ENCODE results near the gene BMPR1B.
A peak's percentile ranks its signal among the peaks of the same experiment; 100 is the strongest.

Gene BMPR1B

GRCh38 chr4:95038791-95039190 is 281.0 kb downstream of the BMPR1B start:
- no peak overlapping the region for H3K27ac ChIP-seq (ENCODE audit: insufficient read depth, low read depth, low read length, poor library complexity, severe bottlenecking)
- no peaks in the 10 kb centered on the region for H3K9me3 ChIP-seq (ENCODE audit: control insufficient read depth, low read length)
- 86 to 98% methylated on average over 1 to 4 of the region's 4 CpGs for WGBS, 2 experiments

GRCh38 chr4:95044324-95044837 is 286.6 kb downstream of the BMPR1B start:
- Histone ChIP-seq H3K36me3 (ENCODE audit: control insufficient read depth, insufficient read depth, low read length) (no peaks in the 10 kb centered on the region), H3K27ac (ENCODE audit: insufficient read depth, low read depth, low read length, poor library complexity, severe bottlenecking) (peak overlapping the region; percentile 91), H3K27me3 (ENCODE audit: control insufficient read depth, insufficient read depth, low read length, poor library complexity, severe bottlenecking) (no peaks in the 10 kb centered on the region), H3K4me1 (ENCODE audit: control insufficient read depth, insufficient read depth, low read length) (peaks cover 20% of the 10 kb centered on the region), H3K9me3 (ENCODE audit: control insufficient read depth, low read length) (no peaks in the 10 kb centered on the region), H3K4me3 (ENCODE audit: insufficient read depth, low read depth, low read length) (peak overlapping the region; percentile 13)
- WGBS, 2 experiments = 12 to 27% methylated on average over 5 of the region's 5 CpGs

More at GRCh38 chr4:95038791-95039190, 281.0 kb downstream of the BMPR1B start:
- Histone ChIP-seq H3K4me1 (ENCODE audit: control insufficient read depth, insufficient read depth, low read length) (no peaks in the 10 kb centered on the region), H3K4me3 (ENCODE audit: insufficient read depth, low read depth, low read length) (no peak overlapping the region), H3K36me3 (ENCODE audit: control insufficient read depth, insufficient read depth, low read length) (no peaks in the 10 kb centered on the region), H3K27me3 (ENCODE audit: control insufficient read depth, insufficient read depth, low read length, poor library complexity, severe bottlenecking) (no peaks in the 10 kb centered on the region)

GRCh38 chr4:95045429-95045828 is 287.7 kb downstream of the BMPR1B start:
- H3K27ac ChIP-seq (ENCODE audit: insufficient read depth, low read depth, low read length, poor library complexity, severe bottlenecking) = no peak overlapping the region
- WGBS, 2 experiments = 84 to 85% methylated on average over 3 of the region's 3 CpGs

GRCh38 chr4:95048296-95048695 is 290.5 kb downstream of the BMPR1B start:
- WGBS, 2 experiments = 82 to 91% methylated on average over 2 of the region's 2 CpGs
- H3K36me3 ChIP-seq (ENCODE audit: control insufficient read depth, insufficient read depth, low read length) = no peaks in the 10 kb centered on the region
- H3K27ac ChIP-seq (ENCODE audit: insufficient read depth, low read depth, low read length, poor library complexity, severe bottlenecking) = no peak overlapping the region
- no peak overlapping the region for H3K4me3 ChIP-seq (ENCODE audit: insufficient read depth, low read depth, low read length)
- peaks cover 28% of the 10 kb centered on the region for H3K4me1 ChIP-seq (ENCODE audit: control insufficient read depth, insufficient read depth, low read length)
- no peaks in the 10 kb centered on the region for H3K9me3 ChIP-seq (ENCODE audit: control insufficient read depth, low read length)
- H3K27me3 ChIP-seq (ENCODE audit: control insufficient read depth, insufficient read depth, low read length, poor library complexity, severe bottlenecking) = no peaks in the 10 kb centered on the region

More at GRCh38 chr4:95045429-95045828, 287.7 kb downstream of the BMPR1B start:
- Histone ChIP-seq H3K27me3 (ENCODE audit: control insufficient read depth, insufficient read depth, low read length, poor library complexity, severe bottlenecking) (no peaks in the 10 kb centered on the region), H3K4me3 (ENCODE audit: insufficient read depth, low read depth, low read length) (no peak overlapping the region), H3K4me1 (ENCODE audit: control insufficient read depth, insufficient read depth, low read length) (peaks cover 25% of the 10 kb centered on the region), H3K36me3 (ENCODE audit: control insufficient read depth, insufficient read depth, low read length) (no peaks in the 10 kb centered on the region), H3K9me3 (ENCODE audit: control insufficient read depth, low read length) (no peaks in the 10 kb centered on the region)

- Histone ChIP-seq H3K27me3 (ENCODE audit: control insufficient read depth, insufficient read depth, low read length, poor library complexity, severe bottlenecking) (no peaks in the 10 kb centered on the region), H3K36me3 (ENCODE audit: control insufficient read depth, insufficient read depth, low read length) (no peaks in the 10 kb centered on the region), H3K9me3 (ENCODE audit: control insufficient read depth, low read length) (no peaks in the 10 kb centered on the region), H3K4me1 (ENCODE audit: control insufficient read depth, insufficient read depth, low read length) (peaks cover 21% of the 10 kb centered on the region), H3K27ac (ENCODE audit: insufficient read depth, low read depth, low read length, poor library complexity, severe bottlenecking) (no peak overlapping the region), H3K4me3 (ENCODE audit: insufficient read depth, low read depth, low read length) (no peak overlapping the region)
- 92 to 95% methylated on average over 2 of the region's 2 CpGs for WGBS, 2 experiments
Measured at GRCh38 chr4:95049551-95050233, 291.9 kb downstream of the BMPR1B start.

DNA sequence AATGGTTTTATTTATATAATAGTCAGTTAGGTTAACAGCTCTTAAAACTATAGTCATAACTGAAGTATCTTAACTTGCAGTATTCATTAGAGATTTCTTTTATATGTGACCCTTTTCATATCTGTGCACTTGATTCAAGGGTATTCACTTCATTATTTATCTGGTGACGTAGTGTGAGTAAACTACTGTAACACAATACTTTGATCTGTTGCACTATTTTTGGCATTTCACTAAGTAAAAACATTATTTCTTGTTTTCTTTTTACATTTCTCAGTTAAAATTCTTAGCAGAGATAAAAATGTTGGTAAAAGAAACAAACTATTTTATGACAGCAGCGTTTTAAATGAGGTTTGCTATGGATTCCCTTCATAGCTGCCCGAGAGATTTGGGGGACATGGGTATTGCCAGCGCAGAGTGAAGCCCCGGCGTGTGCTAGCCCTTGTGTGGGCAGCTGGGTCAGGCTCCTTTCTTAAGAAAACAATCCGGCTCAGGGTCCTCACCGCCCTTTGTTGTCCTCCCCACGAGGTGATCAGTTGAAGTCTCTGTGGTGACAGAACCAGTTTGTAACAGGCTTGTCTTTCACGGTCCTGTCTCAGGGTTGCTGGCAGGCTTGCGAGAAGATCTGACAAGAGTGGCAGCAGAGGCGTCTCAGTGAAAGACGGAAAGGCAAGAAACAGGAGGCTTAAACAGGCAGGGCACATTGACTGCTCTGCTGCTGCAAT is 293.4 kb downstream of the BMPR1B start:
- H3K4me3 ChIP-seq (ENCODE audit: insufficient read depth, low read depth, low read length) = no peak overlapping the region
- 30 to 43% methylated on average over 12 to 13 of the region's 13 CpGs for WGBS, 2 experiments
- H3K4me1 ChIP-seq (ENCODE audit: control insufficient read depth, insufficient read depth, low read length) = peaks cover 9% of the 10 kb centered on the region
- H3K27ac ChIP-seq (ENCODE audit: insufficient read depth, low read depth, low read length, poor library complexity, severe bottlenecking) = peak overlapping the region; percentile 77
- no peaks in the 10 kb centered on the region for H3K36me3 ChIP-seq (ENCODE audit: control insufficient read depth, insufficient read depth, low read length)
- H3K27me3 ChIP-seq (ENCODE audit: control insufficient read depth, insufficient read depth, low read length, poor library complexity, severe bottlenecking) = no peaks in the 10 kb centered on the region
- no peaks in the 10 kb centered on the region for H3K9me3 ChIP-seq (ENCODE audit: control insufficient read depth, low read length)

DNA sequence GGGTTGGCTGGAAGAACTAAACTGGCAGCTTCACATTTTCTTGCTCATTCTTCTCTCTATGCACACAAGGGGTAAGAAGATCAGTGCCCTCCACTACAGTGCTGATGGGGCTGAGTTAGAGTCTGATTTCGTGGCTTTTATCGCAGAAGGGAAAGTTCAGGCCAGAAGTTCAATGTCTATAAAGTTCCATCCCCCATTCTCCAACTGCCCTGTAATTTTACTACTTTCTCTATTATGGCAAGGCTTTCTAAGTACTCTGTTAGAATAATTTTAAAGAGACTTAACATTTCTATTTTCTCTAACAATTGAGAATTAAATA is 293.9 kb downstream of the BMPR1B start:
- H3K9me3 ChIP-seq (ENCODE audit: control insufficient read depth, low read length) = no peaks in the 10 kb centered on the region
- H3K27ac ChIP-seq (ENCODE audit: insufficient read depth, low read depth, low read length, poor library complexity, severe bottlenecking) = peak overlapping the region; percentile 77
- H3K36me3 ChIP-seq (ENCODE audit: control insufficient read depth, insufficient read depth, low read length) = no peaks in the 10 kb centered on the region
- no peak overlapping the region for H3K4me3 ChIP-seq (ENCODE audit: insufficient read depth, low read depth, low read length)
- peaks cover 9% of the 10 kb centered on the region for H3K4me1 ChIP-seq (ENCODE audit: control insufficient read depth, insufficient read depth, low read length)
- no peaks in the 10 kb centered on the region for H3K27me3 ChIP-seq (ENCODE audit: control insufficient read depth, insufficient read depth, low read length, poor library complexity, severe bottlenecking)
- 86 to 90% methylated on average over 1 to 2 of the region's 2 CpGs for WGBS, 2 experiments

- Histone ChIP-seq H3K36me3 (ENCODE audit: control insufficient read depth, insufficient read depth, low read length) (no peaks in the 10 kb centered on the region), H3K27me3 (ENCODE audit: control insufficient read depth, insufficient read depth, low read length, poor library complexity, severe bottlenecking) (no peaks in the 10 kb centered on the region), H3K4me3 (ENCODE audit: insufficient read depth, low read depth, low read length) (no peak overlapping the region), H3K27ac (ENCODE audit: insufficient read depth, low read depth, low read length, poor library complexity, severe bottlenecking) (no peak overlapping the region), H3K4me1 (ENCODE audit: control insufficient read depth, insufficient read depth, low read length) (peaks cover 17% of the 10 kb centered on the region), H3K9me3 (ENCODE audit: control insufficient read depth, low read length) (no peaks in the 10 kb centered on the region)
- WGBS, 2 experiments = 75% methylated on average over 1 of the region's 1 CpG; no CpG with 5 or more reads in 1 of the 2 experiments
Measured at GRCh38 chr4:95058991-95059390, 301.2 kb downstream of the BMPR1B start.

DNA sequence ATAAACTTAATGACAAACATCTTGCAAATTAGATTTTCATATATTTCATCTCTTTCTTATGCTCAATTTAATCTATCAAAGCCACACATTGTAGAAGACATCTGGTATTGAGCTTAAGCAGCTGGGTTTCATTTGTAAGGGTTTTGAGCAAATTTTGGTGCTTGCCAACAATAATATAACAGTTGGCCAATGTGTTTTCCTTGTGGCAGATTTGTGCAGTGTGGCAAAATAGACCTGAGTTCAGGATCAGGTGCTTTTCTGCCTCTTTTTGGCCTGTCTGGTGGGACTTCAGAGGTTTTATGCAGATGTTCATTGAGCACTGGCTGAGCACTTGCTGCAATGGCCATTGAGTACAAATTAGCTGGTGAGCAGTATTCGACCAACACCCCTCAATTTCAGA is 301.9 kb downstream of the BMPR1B start:
- no peak overlapping the region for H3K27ac ChIP-seq (ENCODE audit: insufficient read depth, low read depth, low read length, poor library complexity, severe bottlenecking)
- peaks cover 17% of the 10 kb centered on the region for H3K4me1 ChIP-seq (ENCODE audit: control insufficient read depth, insufficient read depth, low read length)
- no peaks in the 10 kb centered on the region for H3K27me3 ChIP-seq (ENCODE audit: control insufficient read depth, insufficient read depth, low read length, poor library complexity, severe bottlenecking)
- H3K9me3 ChIP-seq (ENCODE audit: control insufficient read depth, low read length) = no peaks in the 10 kb centered on the region
- no peaks in the 10 kb centered on the region for H3K36me3 ChIP-seq (ENCODE audit: control insufficient read depth, insufficient read depth, low read length)
- no peak overlapping the region for H3K4me3 ChIP-seq (ENCODE audit: insufficient read depth, low read depth, low read length)
- WGBS, 2 experiments = 95 to 100% methylated on average over 1 of the region's 1 CpG

DNA sequence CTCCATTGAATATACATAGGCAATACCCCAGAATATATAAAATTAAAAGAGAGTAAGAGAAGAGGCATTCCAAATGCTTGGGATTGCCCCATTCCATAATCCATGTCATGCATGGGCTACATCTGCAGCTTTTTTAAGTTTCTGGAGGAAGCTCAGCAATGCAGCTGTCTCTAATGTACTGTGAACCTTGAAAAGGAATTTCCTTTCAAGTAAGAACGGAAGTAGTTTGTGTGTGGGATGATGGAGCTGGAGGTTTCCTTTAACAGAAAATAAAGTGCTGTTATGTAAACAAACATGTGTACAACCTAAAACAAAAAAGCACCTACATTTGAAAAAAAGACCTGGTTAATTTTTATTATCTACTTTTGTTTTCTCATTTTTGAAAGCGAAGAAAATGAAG is 303.5 kb downstream of the BMPR1B start:
- peaks cover 17% of the 10 kb centered on the region for H3K4me1 ChIP-seq (ENCODE audit: control insufficient read depth, insufficient read depth, low read length)
- H3K9me3 ChIP-seq (ENCODE audit: control insufficient read depth, low read length) = no peaks in the 10 kb centered on the region
- no peaks in the 10 kb centered on the region for H3K36me3 ChIP-seq (ENCODE audit: control insufficient read depth, insufficient read depth, low read length)
- 70 to 75% methylated on average over 2 of the region's 2 CpGs for WGBS, 2 experiments
- no peaks in the 10 kb centered on the region for H3K27me3 ChIP-seq (ENCODE audit: control insufficient read depth, insufficient read depth, low read length, poor library complexity, severe bottlenecking)
- H3K4me3 ChIP-seq (ENCODE audit: insufficient read depth, low read depth, low read length) = no peak overlapping the region
- H3K27ac ChIP-seq (ENCODE audit: insufficient read depth, low read depth, low read length, poor library complexity, severe bottlenecking) = peak overlapping the region; percentile 40

Data from ectodermal cell (in vitro differentiated cells).